A549 (cell line): ENCODE data around the gene C17orf113. TPM values are rescaled to one million over a fixed set of nuclear protein-coding genes. Genes with fewer than 3 reads are reported as not detected.

Experiments
- ATAC-seq, 2 experiments: fragments of 200-7000 bp in 1 of 2; fragments of >200 bp in 1 of 2; cut with Nextera tagmentation in 1 of 2; cut with Tn5 transposase in 1 of 2; 3 replicates each; pipeline versions ENCODE4 v1.8.0 to v1.9.1; 2018 to 2020; ENCODE audit warnings: mild to moderate bottlenecking in 1 of 2, moderate library complexity in 1 of 2
- CTCF ChIA-PET: fragments of 300-600 bp; sonication (Branson Sonifier 250); formaldehyde crosslinking; extraction: SDS; loops from one replicate; lab custom pipeline; 2021; ENCODE audit warnings: antibody characterized with exemption, inconsistent platforms; lab: Yijun Ruan, JAX
- POLR2A ChIA-PET: fragments of 350-600 bp; formaldehyde crosslinking; extraction: SDS; loops from one replicate; lab custom pipeline; 2021; ENCODE audit warnings: antibody characterized with exemption, inconsistent platforms; lab: Yijun Ruan, JAX
- DNase-seq, 2 experiments: peaks; one replicate each; pipeline versions ENCODE4 v3.0.0 to v3.0.0-alpha.2; 2011 to 2016; ENCODE audit warnings: low read depth in 1 of 2, low spot score in 1 of 2
- FAIRE-seq: peaks from 2 replicates; lab custom pipeline; 2011; peaks lifted over from hg19 to GRCh38; lab: Jason Lieb, UNC
- H3K27ac ChIP-seq, 2 experiments: fragments of >200 bp; sonication (Bioruptor Twin); formaldehyde crosslinking; 3 replicates each; pipeline ENCODE4 v1.5.1; 2016 to 2017
- H3K4me1 ChIP-seq: fragments of >200 bp; sonication (Bioruptor Twin); formaldehyde crosslinking; 3 replicates; pipeline ENCODE4 v1.6.1; 2016
- H3K4me2 ChIP-seq: fragments of >200 bp; sonication (Bioruptor Twin); formaldehyde crosslinking; 3 replicates; pipeline ENCODE4 v1.6.1; 2016
- H3K4me3 ChIP-seq: fragments of >200 bp; sonication (Bioruptor Twin); formaldehyde crosslinking; 3 replicates; pipeline ENCODE4 v1.5.1; 2016
- H3K9me3 ChIP-seq: fragments of >200 bp; sonication (Bioruptor Twin); formaldehyde crosslinking; 3 replicates; pipeline ENCODE4 v1.6.1; 2016
- CBX2 ChIP-seq: fragments of 200-600 bp; sonication (generic); IDR thresholded peaks from 2 replicates; pipeline ENCODE4 v1.6.1; 2016; ENCODE audit warnings: low read depth, mild to moderate bottlenecking, borderline replicate concordance
- CHD2 ChIP-seq: fragments of 150-350 bp; IDR thresholded peaks from 2 replicates; pipeline ENCODE4 v1.6.1; 2014; ENCODE audit warnings: low read length; ENCODE audit not compliant: partially characterized antibody
- CHD4 ChIP-seq: fragments of 200-600 bp; sonication (generic); IDR thresholded peaks from 2 replicates; pipeline ENCODE4 v1.6.1; 2016; ENCODE audit warnings: antibody characterized with exemption, mild to moderate bottlenecking, borderline replicate concordance
- EHMT2 ChIP-seq: fragments of 200-600 bp; sonication (generic); IDR thresholded peaks from 2 replicates; pipeline ENCODE4 v1.6.1; 2016; ENCODE audit warnings: antibody characterized with exemption, low read depth, mild to moderate bottlenecking, moderate library complexity
- EP300 ChIP-seq, 2 experiments: fragments of >200 bp; sonication (Bioruptor Twin); formaldehyde crosslinking; IDR thresholded peaks; 2 replicates in 1 of 2; 3 replicates in 1 of 2; pipeline ENCODE4 v1.6.1; 2016 to 2017
- FOSB ChIP-seq: fragments of 250-450 bp; sonication (Bioruptor Pico); IDR thresholded peaks from 2 replicates; pipeline ENCODE4 v1.5.0; 2020; ENCODE audit warnings: mild to moderate bottlenecking, moderate library complexity
- FOXS1 ChIP-seq: fragments of 250-450 bp; sonication (Bioruptor Pico); IDR thresholded peaks from 2 replicates; pipeline ENCODE4 v1.5.0; 2020; ENCODE audit warnings: mild to moderate bottlenecking, moderate library complexity
- HDAC2 ChIP-seq: fragments of 200-600 bp; sonication (generic); IDR thresholded peaks from 2 replicates; pipeline ENCODE4 v1.6.1; 2016
- HEYL ChIP-seq: fragments of 250-450 bp; sonication (Bioruptor Pico); IDR thresholded peaks from 2 replicates; pipeline ENCODE4 v1.8.0; 2021; ENCODE audit warnings: mild to moderate bottlenecking, moderate library complexity
- HOXA7 ChIP-seq: fragments of 250-450 bp; sonication (Bioruptor Pico); IDR thresholded peaks from 2 replicates; pipeline ENCODE4 v1.5.0; 2020; ENCODE audit warnings: mild to moderate bottlenecking, moderate library complexity
- HOXB13 ChIP-seq: fragments of 250-450 bp; sonication (Bioruptor Pico); IDR thresholded peaks from 2 replicates; pipeline ENCODE4 v1.5.0; 2020; ENCODE audit warnings: low read depth, mild to moderate bottlenecking, moderate library complexity
- HOXB5 ChIP-seq: fragments of 250-450 bp; sonication (Bioruptor Pico); IDR thresholded peaks from 2 replicates; pipeline ENCODE4 v1.5.0; 2020; ENCODE audit warnings: mild to moderate bottlenecking, moderate library complexity
- JUN ChIP-seq, 2 experiments: fragments of >200 bp; sonication (Bioruptor Twin); formaldehyde crosslinking; IDR thresholded peaks; 2 replicates in 1 of 2; 3 replicates in 1 of 2; pipeline ENCODE4 v1.6.1; 2016 to 2017
- JUNB ChIP-seq: fragments of >200 bp; sonication (Bioruptor Twin); formaldehyde crosslinking; IDR thresholded peaks from 2 replicates; pipeline ENCODE4 v1.6.1; 2016
- KDM1A ChIP-seq: fragments of 200-600 bp; sonication (generic); IDR thresholded peaks from 2 replicates; pipeline ENCODE4 v1.6.1; 2016; ENCODE audit warnings: low read depth, mild to moderate bottlenecking
- KDM5A ChIP-seq: fragments of 200-600 bp; sonication (generic); IDR thresholded peaks from 2 replicates; pipeline ENCODE4 v1.6.1; 2016; ENCODE audit warnings: antibody characterized with exemption, mild to moderate bottlenecking
- NFE2L2 ChIP-seq: fragments of 150-350 bp; conservative IDR thresholded peaks from 2 replicates; pipeline ENCODE4 v1.6.1; 2014; ENCODE audit warnings: low read length
- NR3C1 ChIP-seq: fragments of >200 bp; sonication (Bioruptor Twin); formaldehyde crosslinking; IDR thresholded peaks from 3 replicates; pipeline ENCODE4 v1.6.1; 2017
- POLR2A ChIP-seq: IDR thresholded peaks from 2 replicates; pipeline ENCODE4 v1.6.1; 2012; ENCODE audit warnings: mild to moderate bottlenecking, low read length
- POLR2AphosphoS2 ChIP-seq: conservative IDR thresholded peaks from 2 replicates; pipeline ENCODE4 v1.6.1; 2012; ENCODE audit warnings: low read length, improper control_type of control experiment, inconsistent platforms
- RAD21 ChIP-seq, 2 experiments: fragments of >200 bp in 1 of 2; sonication (Bioruptor Twin) in 1 of 2; formaldehyde crosslinking in 1 of 2; IDR thresholded peaks in 1 of 2; conservative IDR thresholded peaks in 1 of 2; 2 replicates in 1 of 2; 3 replicates in 1 of 2; pipeline ENCODE4 v1.6.1; 2012 to 2018; ENCODE audit warnings: inconsistent platforms in 1 of 2
- RARB ChIP-seq: fragments of 250-450 bp; sonication (Bioruptor Pico); IDR thresholded peaks from 2 replicates; pipeline ENCODE4 v1.8.0; 2021; ENCODE audit warnings: mild to moderate bottlenecking, moderate library complexity
- RFX5 ChIP-seq: fragments of 450-650 bp; IDR thresholded peaks from 2 replicates; pipeline ENCODE4 v1.7.1; 2014; ENCODE audit warnings: antibody characterized with exemption, mild to moderate bottlenecking, moderate library complexity
- SMC3 ChIP-seq: fragments of >200 bp; sonication (Bioruptor Twin); formaldehyde crosslinking; IDR thresholded peaks from 3 replicates; pipeline ENCODE4 v1.6.1; 2018; ENCODE audit warnings: inconsistent platforms
- TFCP2L1 ChIP-seq: fragments of 250-450 bp; sonication (Bioruptor Pico); IDR thresholded peaks from 2 replicates; pipeline ENCODE4 v1.5.0; 2021; ENCODE audit warnings: mild to moderate bottlenecking
- ZC3H11A ChIP-seq: fragments of 450-650 bp; IDR thresholded peaks from 2 replicates; pipeline ENCODE4 v1.6.1; 2014; ENCODE audit warnings: antibody characterized with exemption, mild to moderate bottlenecking
- ZFP36 ChIP-seq: fragments of 450-650 bp; IDR thresholded peaks from 2 replicates; pipeline ENCODE4 v1.6.1; 2014; ENCODE audit warnings: borderline replicate concordance; ENCODE audit not compliant: partially characterized antibody
- ZSCAN20 ChIP-seq: fragments of 250-450 bp; sonication (Bioruptor Pico); IDR thresholded peaks from 2 replicates; pipeline ENCODE4 v1.8.0; 2022; ENCODE audit warnings: mild to moderate bottlenecking, moderate library complexity
- WGBS: methylation state at CpG from one replicate; pipeline ENCODE4 v1.1.6; 2017; ENCODE audit errors: missing lambda C conversion rate; 5-methylcytosine and 5-hydroxymethylcytosine counted together
- polyA plus RNA-seq, 4 experiments: library from polyadenylated mRNA; depleted of rRNA in 3 of 4; stranded (reverse); fragments of >200 nt; fragmentation: RNase III in 1 of 4; extraction: RNeasy Plus Mini Kit Qiagen cat#74134 plus additional on column Dnase treatment in 1 of 4; gene quantifications; 2 replicates in 3 of 4; 3 replicates in 1 of 4; pipeline ENCODE4 v1.2.3, GENCODE V29; 2011 to 2017
- TF ChIP-seq, protein P1 (sequence below): IDR thresholded peaks from 2 replicates; pipeline ENCODE4 v1.6.1; 2012
- TF ChIP-seq, protein P2 (sequence below): fragments of 200-600 bp; sonication (generic); IDR thresholded peaks from 2 replicates; pipeline ENCODE4 v1.6.1; 2016; ENCODE audit warnings: antibody characterized with exemption, mild to moderate bottlenecking, moderate library complexity
- TF ChIP-seq, protein P3 (sequence below): fragments of 250-450 bp; sonication (Bioruptor Pico); IDR thresholded peaks from 2 replicates; pipeline ENCODE4 v1.5.0; 2020; ENCODE audit warnings: low read depth, mild to moderate bottlenecking, moderate library complexity

C17orf113 gene
- polyA plus RNA-seq, 2 of the 4 experiments (the other 2 are of a cell fraction), result 0.67 to 1.0 TPM

DNA sequence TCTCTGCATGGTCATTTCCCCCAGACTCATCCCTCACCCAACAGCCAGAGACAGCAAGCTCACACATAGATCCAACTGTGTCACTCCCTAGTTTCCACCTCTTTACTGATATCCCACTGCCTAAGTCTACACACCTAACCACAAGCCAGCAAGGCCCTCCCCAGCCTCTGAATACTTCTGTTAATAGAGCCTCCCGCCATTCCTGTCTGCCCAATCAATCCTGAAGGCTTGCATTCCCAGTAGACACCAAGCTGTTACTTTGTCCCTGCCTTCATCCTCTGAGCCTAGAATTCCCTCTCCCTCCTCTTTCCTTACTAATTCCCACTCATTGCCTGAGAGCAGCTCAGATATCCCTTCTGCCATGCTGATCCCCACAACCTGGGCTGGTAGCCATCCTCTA is 4.7 kb downstream of the C17orf113 start:
- ChIA-PET CTCF (interaction anchor here (0.7 to 22.6 kb wide), 9 partner anchors 12 to 85 kb away, joined by 3 to 346 read pairs (median 7); partner anchors contain the start of genes DNAJC7, NKIRAS2 and ZNF385C), POLR2A (interaction anchor here (0.8 kb wide), 1 partner anchor 18 kb away, joined by 4 read pairs; no protein-coding TSS in a partner anchor)
- no peak for TF ChIP-seq KDM5A
- no peak for TF ChIP-seq ZSCAN20 (CRISPR knock-in tag)
- no peak for TF ChIP-seq ZC3H11A
- no peak for TF ChIP-seq HDAC2
- no peak for TF ChIP-seq JUN (IDR thresholded peaks at IDR 0.05)
- TF ChIP-seq JUNB, result no peak
- no peak for TF ChIP-seq NFE2L2
- no peak for TF ChIP-seq EP300 (IDR thresholded peaks at IDR 0.05)
- no peak for TF ChIP-seq POLR2A
- TF ChIP-seq, protein P1, sequence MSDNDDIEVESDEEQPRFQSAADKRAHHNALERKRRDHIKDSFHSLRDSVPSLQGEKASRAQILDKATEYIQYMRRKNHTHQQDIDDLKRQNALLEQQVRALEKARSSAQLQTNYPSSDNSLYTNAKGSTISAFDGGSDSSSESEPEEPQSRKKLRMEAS, result no peak
- TF ChIP-seq HOXA7 (CRISPR knock-in tag), result no peak
- TF ChIP-seq, protein P2, sequence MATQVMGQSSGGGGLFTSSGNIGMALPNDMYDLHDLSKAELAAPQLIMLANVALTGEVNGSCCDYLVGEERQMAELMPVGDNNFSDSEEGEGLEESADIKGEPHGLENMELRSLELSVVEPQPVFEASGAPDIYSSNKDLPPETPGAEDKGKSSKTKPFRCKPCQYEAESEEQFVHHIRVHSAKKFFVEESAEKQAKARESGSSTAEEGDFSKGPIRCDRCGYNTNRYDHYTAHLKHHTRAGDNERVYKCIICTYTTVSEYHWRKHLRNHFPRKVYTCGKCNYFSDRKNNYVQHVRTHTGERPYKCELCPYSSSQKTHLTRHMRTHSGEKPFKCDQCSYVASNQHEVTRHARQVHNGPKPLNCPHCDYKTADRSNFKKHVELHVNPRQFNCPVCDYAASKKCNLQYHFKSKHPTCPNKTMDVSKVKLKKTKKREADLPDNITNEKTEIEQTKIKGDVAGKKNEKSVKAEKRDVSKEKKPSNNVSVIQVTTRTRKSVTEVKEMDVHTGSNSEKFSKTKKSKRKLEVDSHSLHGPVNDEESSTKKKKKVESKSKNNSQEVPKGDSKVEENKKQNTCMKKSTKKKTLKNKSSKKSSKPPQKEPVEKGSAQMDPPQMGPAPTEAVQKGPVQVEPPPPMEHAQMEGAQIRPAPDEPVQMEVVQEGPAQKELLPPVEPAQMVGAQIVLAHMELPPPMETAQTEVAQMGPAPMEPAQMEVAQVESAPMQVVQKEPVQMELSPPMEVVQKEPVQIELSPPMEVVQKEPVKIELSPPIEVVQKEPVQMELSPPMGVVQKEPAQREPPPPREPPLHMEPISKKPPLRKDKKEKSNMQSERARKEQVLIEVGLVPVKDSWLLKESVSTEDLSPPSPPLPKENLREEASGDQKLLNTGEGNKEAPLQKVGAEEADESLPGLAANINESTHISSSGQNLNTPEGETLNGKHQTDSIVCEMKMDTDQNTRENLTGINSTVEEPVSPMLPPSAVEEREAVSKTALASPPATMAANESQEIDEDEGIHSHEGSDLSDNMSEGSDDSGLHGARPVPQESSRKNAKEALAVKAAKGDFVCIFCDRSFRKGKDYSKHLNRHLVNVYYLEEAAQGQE, result no peak
- no peak for TF ChIP-seq ZFP36
- TF ChIP-seq CHD4, result no peak
- no peak for TF ChIP-seq RARB
- TF ChIP-seq HOXB5 (CRISPR knock-in tag), result no peak
- no peak for TF ChIP-seq SMC3
- TF ChIP-seq FOXS1, result no peak
- TF ChIP-seq RAD21 (conservative IDR thresholded peaks at IDR 0.05 in 1 of 2, IDR thresholded peaks at IDR 0.05 in 1 of 2), result no peak
- no peak for TF ChIP-seq EHMT2
- Histone ChIP-seq H3K4me2 (no peak overlapping the region), H3K9me3 (no peaks in the 10 kb centered on the region), H3K27ac (no peak overlapping the region), H3K4me1 (peaks cover 6% of the 10 kb centered on the region), H3K4me3 (no peak overlapping the region)
- WGBS, result 88% methylated on average over 1 of the region's 1 CpG
- ATAC-seq (no peak), DNase-seq (no peak), FAIRE-seq (no peak)

DNA sequence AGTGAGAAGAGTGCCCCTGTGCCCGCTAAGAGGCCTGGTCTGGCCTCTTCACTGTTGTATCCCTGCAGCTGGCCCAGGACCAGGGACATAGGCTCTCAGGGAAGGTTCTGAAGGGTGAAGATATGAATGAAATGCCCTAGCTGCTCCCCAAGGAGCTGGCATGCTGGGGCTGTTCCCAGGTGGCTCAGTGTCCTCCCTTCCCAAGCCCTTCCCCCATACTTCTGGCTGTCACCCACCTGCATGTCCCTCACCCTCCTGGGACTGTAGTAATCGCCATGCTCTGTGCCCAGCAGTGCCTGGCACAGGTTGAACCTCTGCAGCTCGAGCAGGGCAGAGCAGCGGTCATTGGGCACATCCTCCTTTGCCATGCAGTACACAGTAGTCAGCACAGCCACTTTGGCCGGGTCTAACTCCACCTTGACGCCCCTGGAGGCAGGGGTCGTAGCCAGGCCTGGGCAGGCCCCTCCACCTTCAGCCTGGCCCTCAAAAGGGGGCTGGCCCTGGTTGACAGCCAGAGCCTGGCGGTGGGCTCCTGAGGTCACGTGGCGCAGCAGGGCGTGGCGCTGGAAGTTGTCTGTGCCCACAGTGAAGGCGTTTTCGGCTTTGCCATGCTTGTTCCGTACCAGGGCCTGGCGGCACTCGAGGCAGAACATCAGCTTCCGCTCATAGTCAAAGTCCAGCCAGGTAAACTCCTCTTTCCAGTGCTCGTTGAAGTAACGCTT is 7.6 kb downstream of the C17orf113 start:
- 85% methylated on average over 19 of the region's 20 CpGs for WGBS
- no peak overlapping the region for H3K4me2 ChIP-seq
- H3K4me1 ChIP-seq, result no peaks in the 10 kb centered on the region
- no peaks in the 10 kb centered on the region for H3K9me3 ChIP-seq
- CTCF ChIA-PET, result interaction anchor here (0.6 to 22.6 kb wide), 8 partner anchors 21 to 204 kb away, joined by 3 to 346 read pairs (median 4); partner anchors contain the start of genes DNAJC7, NKIRAS2 and ODAD4
- FAIRE-seq, result no peak
- TF ChIP-seq HDAC2, result no peak
- TF ChIP-seq HEYL (CRISPR knock-in tag), result no peak
- TF ChIP-seq HOXB13, result no peak
- TF ChIP-seq TFCP2L1 (CRISPR knock-in tag), result no peak
- TF ChIP-seq JUN (IDR thresholded peaks at IDR 0.05), result no peak
- TF ChIP-seq RFX5, result no peak
- no peak for TF ChIP-seq EP300 (IDR thresholded peaks at IDR 0.05)
- TF ChIP-seq, protein P3, sequence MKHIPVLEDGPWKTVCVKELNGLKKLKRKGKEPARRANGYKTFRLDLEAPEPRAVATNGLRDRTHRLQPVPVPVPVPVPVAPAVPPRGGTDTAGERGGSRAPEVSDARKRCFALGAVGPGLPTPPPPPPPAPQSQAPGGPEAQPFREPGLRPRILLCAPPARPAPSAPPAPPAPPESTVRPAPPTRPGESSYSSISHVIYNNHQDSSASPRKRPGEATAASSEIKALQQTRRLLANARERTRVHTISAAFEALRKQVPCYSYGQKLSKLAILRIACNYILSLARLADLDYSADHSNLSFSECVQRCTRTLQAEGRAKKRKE (CRISPR knock-in tag), result no peak
- no peak for TF ChIP-seq JUNB
- TF ChIP-seq POLR2AphosphoS2, result no peak
- TF ChIP-seq KDM1A, result no peak
- TF ChIP-seq CBX2, result no peak
- TF ChIP-seq ZFP36, result no peak
- TF ChIP-seq NR3C1, result no peak
- no peak for TF ChIP-seq FOSB
- TF ChIP-seq CHD2, result no peak
- TF ChIP-seq, protein P1, result no peak
- TF ChIP-seq SMC3, result no peak
- TF ChIP-seq, all 56 proteins: peak for 0
- H3K4me3 ChIP-seq, result no peak overlapping the region
- no peak overlapping the region for H3K27ac ChIP-seq
- DNase-seq, result no peak
- ATAC-seq, result no peak
- POLR2A ChIA-PET, result no interaction called here
